MM.1S (cell line): Measurements from ENCODE around the gene FAM228B.
"Not testable (repeated sequence)": the region's sequence is repeated elsewhere in the genome, so short reads cannot be mapped to it uniquely, and the experiment has no call there.

ENCODE experiments used
- DNase-seq: peaks from one replicate; pipeline ENCODE4 v3.0.0-alpha.2; 2015
- H2AFZ ChIP-seq: fragments of 300-600 bp; sonication (generic); 2 replicates; pipeline ENCODE4 v1.6.0; 2016; ENCODE audit warnings: antibody characterized with exemption, low read length
- H3F3A ChIP-seq: fragments of 300-600 bp; sonication (generic); 2 replicates; pipeline ENCODE4 v1.6.1; 2016; ENCODE audit warnings: mild to moderate bottlenecking, antibody characterized with exemption, low read length, moderate library complexity, mixed read lengths; ENCODE audit not compliant: insufficient read depth
- H3K27ac ChIP-seq: fragments of 300-600 bp; sonication (generic); 2 replicates; pipeline ENCODE4 v1.5.1; 2016; ENCODE audit warnings: mild to moderate bottlenecking, low read length
- H3K27me3 ChIP-seq: fragments of 300-600 bp; sonication (generic); replicated peaks from 2 replicates; pipeline ENCODE4 v1.6.0; 2016; ENCODE audit warnings: low read length; ENCODE audit not compliant: insufficient read depth
- H3K36me3 ChIP-seq: fragments of 300-600 bp; sonication (generic); replicated peaks from 2 replicates; pipeline ENCODE4 v1.6.1; 2016; ENCODE audit warnings: mild to moderate bottlenecking, low read length, mixed read lengths; ENCODE audit not compliant: insufficient read depth
- H3K4me1 ChIP-seq: fragments of 300-600 bp; sonication (generic); 2 replicates; pipeline ENCODE4 v1.6.1; 2016; ENCODE audit warnings: low read length, mixed read lengths
- H3K4me2 ChIP-seq: fragments of 300-600 bp; sonication (generic); 2 replicates; pipeline ENCODE4 v1.6.0; 2016; ENCODE audit warnings: low read depth, low read length
- H3K4me3 ChIP-seq: fragments of 300-600 bp; sonication (generic); 2 replicates; pipeline ENCODE4 v1.5.1; 2016; ENCODE audit warnings: low read length, mixed read lengths
- H3K79me2 ChIP-seq: fragments of 300-600 bp; sonication (generic); 2 replicates; pipeline ENCODE4 v1.6.1; 2016; ENCODE audit warnings: mixed run types, low read length, mixed read lengths
- H3K9ac ChIP-seq: fragments of 300-600 bp; sonication (generic); 2 replicates; pipeline ENCODE4 v1.6.1; 2016; ENCODE audit warnings: low read length, mixed read lengths
- H3K9me2 ChIP-seq: fragments of 300-600 bp; sonication (generic); replicated peaks from 2 replicates; pipeline ENCODE4 v1.6.1; 2016; ENCODE audit warnings: mild to moderate bottlenecking, low read length, mixed read lengths; ENCODE audit not compliant: insufficient read depth
- H3K9me3 ChIP-seq: fragments of 300-600 bp; sonication (generic); replicated peaks from 2 replicates; pipeline ENCODE4 v1.6.1; 2016; ENCODE audit warnings: mild to moderate bottlenecking, low read length, mixed read lengths; ENCODE audit not compliant: insufficient read depth
- H4K20me1 ChIP-seq: fragments of 300-600 bp; sonication (generic); 2 replicates; pipeline ENCODE4 v1.6.1; 2016; ENCODE audit warnings: mild to moderate bottlenecking, low read length, moderate library complexity, mixed read lengths; ENCODE audit not compliant: insufficient read depth
- EZH2 ChIP-seq: fragments of 300-600 bp; sonication (generic); optimal IDR thresholded peaks from 2 replicates; pipeline ENCODE3; 2017; ENCODE audit warnings: low read depth, mild to moderate bottlenecking, antibody characterized with exemption, low read length, mixed read lengths
- EZH2phosphoT487 ChIP-seq: fragments of 300-600 bp; sonication (generic); IDR thresholded peaks from 2 replicates; pipeline ENCODE4 v1.6.1; 2018; ENCODE audit warnings: antibody characterized with exemption, low read length
- TF ChIP-seq, protein P1 (sequence below): fragments of 300-600 bp; sonication (generic); IDR thresholded peaks from 2 replicates; pipeline ENCODE4 v1.5.1; 2016; ENCODE audit warnings: antibody characterized with exemption, low read length, mixed read lengths

Gene FAM228B

DNA sequence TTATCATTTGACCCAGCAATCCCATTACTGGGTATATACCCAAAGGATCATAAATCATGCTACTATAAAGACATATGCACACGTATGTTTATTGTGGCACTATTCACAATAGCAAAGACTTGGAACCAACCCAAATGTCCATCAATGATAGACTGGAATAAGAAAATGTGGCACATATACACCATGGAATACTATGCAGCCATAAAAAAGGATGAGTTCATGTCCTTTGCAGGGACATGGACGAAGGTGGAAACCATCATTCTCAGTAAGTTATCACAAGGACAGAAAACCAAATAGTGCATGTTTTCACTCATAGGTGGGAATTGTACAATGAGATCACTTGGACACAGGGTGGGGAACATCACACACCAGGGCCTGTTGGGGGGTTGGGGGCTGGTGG is 22.5 kb upstream of the FAM228B start:
- not testable (repeated sequence) for DNase-seq, H3K9me3 ChIP-seq, H3K36me3 ChIP-seq, H3K27ac ChIP-seq, H3K4me1 ChIP-seq, H3F3A ChIP-seq, H3K9me2 ChIP-seq, H3K4me3 ChIP-seq, H3K9ac ChIP-seq, H4K20me1 ChIP-seq, H3K79me2 ChIP-seq, H3K4me2 ChIP-seq, H2AFZ ChIP-seq, H3K27me3 ChIP-seq

DNA sequence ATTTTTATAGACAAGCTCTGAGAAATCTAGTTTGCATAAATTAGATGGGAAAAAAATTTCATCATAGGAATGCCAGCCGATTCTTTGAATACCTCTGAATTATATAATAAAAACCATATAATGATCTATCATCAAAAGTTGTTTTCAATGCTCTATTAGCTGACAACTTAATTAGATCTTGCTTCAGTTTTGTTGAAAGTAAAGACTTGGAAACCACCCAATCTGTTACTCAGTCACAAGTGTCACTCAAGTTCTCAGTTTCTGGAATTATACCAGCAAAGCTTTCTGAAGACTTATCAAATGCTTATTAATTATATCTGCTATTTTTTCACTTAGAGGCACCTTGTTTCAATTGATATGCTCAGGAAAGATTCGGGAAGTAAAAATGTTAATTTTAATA is 21.3 kb upstream of the FAM228B start:
- Histone ChIP-seq H3F3A (no peaks in the 10 kb centered on the region), H2AFZ (no peak overlapping the region), H3K27ac (no peak overlapping the region)

DNA sequence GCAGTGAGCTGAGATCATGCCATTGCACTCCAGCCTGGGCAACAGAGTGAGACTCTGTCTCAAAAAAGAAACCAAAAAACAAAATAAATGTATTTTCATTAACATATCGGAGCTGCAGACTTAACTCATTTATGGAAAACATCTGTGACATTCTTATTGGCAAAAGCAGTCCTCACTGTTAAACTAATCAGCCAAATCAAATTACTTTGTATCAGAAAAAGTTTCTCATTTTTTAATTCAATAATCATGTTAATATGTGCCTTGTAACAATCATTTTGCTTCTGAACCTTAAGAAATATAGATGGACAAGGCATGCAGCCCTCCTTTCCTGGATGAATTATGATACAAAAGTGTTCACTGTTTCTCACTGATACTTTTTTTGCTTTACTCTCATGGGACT is 20.6 kb upstream of the FAM228B start:
- H3K4me3 ChIP-seq: no peak overlapping the region
- H3K27me3 ChIP-seq: no peaks in the 10 kb centered on the region
- H3F3A ChIP-seq: no peaks in the 10 kb centered on the region
- no peaks in the 10 kb centered on the region for H3K79me2 ChIP-seq
- TF ChIP-seq, protein P1, sequence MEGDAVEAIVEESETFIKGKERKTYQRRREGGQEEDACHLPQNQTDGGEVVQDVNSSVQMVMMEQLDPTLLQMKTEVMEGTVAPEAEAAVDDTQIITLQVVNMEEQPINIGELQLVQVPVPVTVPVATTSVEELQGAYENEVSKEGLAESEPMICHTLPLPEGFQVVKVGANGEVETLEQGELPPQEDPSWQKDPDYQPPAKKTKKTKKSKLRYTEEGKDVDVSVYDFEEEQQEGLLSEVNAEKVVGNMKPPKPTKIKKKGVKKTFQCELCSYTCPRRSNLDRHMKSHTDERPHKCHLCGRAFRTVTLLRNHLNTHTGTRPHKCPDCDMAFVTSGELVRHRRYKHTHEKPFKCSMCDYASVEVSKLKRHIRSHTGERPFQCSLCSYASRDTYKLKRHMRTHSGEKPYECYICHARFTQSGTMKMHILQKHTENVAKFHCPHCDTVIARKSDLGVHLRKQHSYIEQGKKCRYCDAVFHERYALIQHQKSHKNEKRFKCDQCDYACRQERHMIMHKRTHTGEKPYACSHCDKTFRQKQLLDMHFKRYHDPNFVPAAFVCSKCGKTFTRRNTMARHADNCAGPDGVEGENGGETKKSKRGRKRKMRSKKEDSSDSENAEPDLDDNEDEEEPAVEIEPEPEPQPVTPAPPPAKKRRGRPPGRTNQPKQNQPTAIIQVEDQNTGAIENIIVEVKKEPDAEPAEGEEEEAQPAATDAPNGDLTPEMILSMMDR: no peak
- TF ChIP-seq EZH2phosphoT487 (no peak), EZH2 (no peak)
- no peak overlapping the region for H3K27ac ChIP-seq
- H3K4me2 ChIP-seq: no peak overlapping the region
- DNase-seq: no peak
- H2AFZ ChIP-seq: no peak overlapping the region
- H3K9me2 ChIP-seq: no peaks in the 10 kb centered on the region
- no peaks in the 10 kb centered on the region for H3K36me3 ChIP-seq
- H3K4me1 ChIP-seq: no peaks in the 10 kb centered on the region
- H3K9me3 ChIP-seq: no peaks in the 10 kb centered on the region
- no peak overlapping the region for H3K9ac ChIP-seq
- H4K20me1 ChIP-seq: no peaks in the 10 kb centered on the region

More for the DNA sequence above, 21.3 kb upstream of the FAM228B start:
- H3K9me2 ChIP-seq: no peaks in the 10 kb centered on the region
- TF ChIP-seq, protein P1: no peak
- no peak for TF ChIP-seq EZH2phosphoT487
- TF ChIP-seq EZH2: no peak
- H3K4me2 ChIP-seq: no peak overlapping the region
- no peak overlapping the region for H3K4me3 ChIP-seq
- no peaks in the 10 kb centered on the region for H3K4me1 ChIP-seq
- H3K9ac ChIP-seq: no peak overlapping the region
- no peak for DNase-seq
- H3K36me3 ChIP-seq: no peaks in the 10 kb centered on the region
- H4K20me1 ChIP-seq: no peaks in the 10 kb centered on the region
- H3K27me3 ChIP-seq: no peaks in the 10 kb centered on the region
- no peaks in the 10 kb centered on the region for H3K9me3 ChIP-seq
- no peaks in the 10 kb centered on the region for H3K79me2 ChIP-seq

DNA sequence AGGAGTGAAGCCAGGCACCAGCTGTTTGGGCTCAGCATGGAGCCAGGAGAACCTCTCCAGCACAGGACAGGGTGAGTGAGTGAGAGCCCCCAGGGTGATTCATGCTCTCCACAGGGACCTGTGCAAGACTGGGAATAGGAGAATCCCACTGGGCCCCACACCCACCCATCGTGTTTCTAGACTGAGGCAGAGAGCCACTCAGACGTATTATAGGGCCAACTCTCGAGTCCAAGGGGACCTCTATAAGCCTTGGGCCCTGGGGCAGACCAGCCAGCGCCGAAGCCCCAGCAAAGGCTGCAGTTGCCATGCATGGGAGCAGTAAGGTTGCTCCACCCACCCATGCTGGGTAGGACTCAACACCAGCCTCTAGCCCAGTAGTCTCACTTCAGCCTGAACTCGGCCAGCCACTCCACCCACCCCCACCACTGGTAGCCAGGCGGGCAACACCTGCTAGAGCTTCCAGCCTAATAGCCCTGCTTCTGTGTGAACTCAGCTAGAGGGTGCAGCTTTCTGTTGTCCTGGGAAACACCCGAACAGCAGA is 19.1 kb upstream of the FAM228B start:
- TF ChIP-seq, protein P1: no peak
- no peak for TF ChIP-seq EZH2phosphoT487
- TF ChIP-seq EZH2: no peak
- no peaks in the 10 kb centered on the region for H3K4me1 ChIP-seq
- H3K9me2 ChIP-seq: no peaks in the 10 kb centered on the region
- H3K27me3 ChIP-seq: no peaks in the 10 kb centered on the region
- no peak for DNase-seq
- H3K27ac ChIP-seq: no peak overlapping the region
- H2AFZ ChIP-seq: no peak overlapping the region
- no peaks in the 10 kb centered on the region for H3K79me2 ChIP-seq
- no peak overlapping the region for H3K4me2 ChIP-seq
- H3K9me3 ChIP-seq: no peaks in the 10 kb centered on the region
- no peaks in the 10 kb centered on the region for H3K36me3 ChIP-seq
- no peaks in the 10 kb centered on the region for H3F3A ChIP-seq
- no peaks in the 10 kb centered on the region for H4K20me1 ChIP-seq
- no peak overlapping the region for H3K4me3 ChIP-seq
- H3K9ac ChIP-seq: no peak overlapping the region
